GM21619 (cell line): ENCODE measurements around the gene RFTN1.

ENCODE experiments used
- ATAC-seq: cut with Tn5 transposase; IDR thresholded peaks from one replicate; pipeline ENCODE4 v1.9.1; 2021; ENCODE audit not compliant: unreplicated experiment

The RFTN1 gene

GRCh38 chr3:16468336-16469098 is 45.0 kb downstream of the RFTN1 start:
- ATAC-seq: no peak

- no peak for ATAC-seq
These were observed 45.5 kb downstream of the RFTN1 start for GRCh38 chr3:16468002-16468335.

- peak; percentile 76 for ATAC-seq
These were observed 46.1 kb downstream of the RFTN1 start for GRCh38 chr3:16467393-16467792.

GRCh38 chr3:16466822-16467221 is 46.7 kb downstream of the RFTN1 start:
- ATAC-seq: no peak

GRCh38 chr3:16464511-16465148 is 48.9 kb downstream of the RFTN1 start:
- no peak for ATAC-seq

- ATAC-seq: no peak
These were observed 49.6 kb downstream of the RFTN1 start for GRCh38 chr3:16463914-16464313.

- ATAC-seq: no peak
These were observed 50.4 kb downstream of the RFTN1 start for GRCh38 chr3:16463119-16463518.

GRCh38 chr3:16462679-16463078 is 50.8 kb downstream of the RFTN1 start:
- ATAC-seq: no peak

GRCh38 chr3:16461463-16462245 is 51.8 kb downstream of the RFTN1 start:
- ATAC-seq: no peak

GRCh38 chr3:16460886-16461285 is 52.6 kb downstream of the RFTN1 start:
- no peak for ATAC-seq

GRCh38 chr3:16460273-16460672 is 53.2 kb downstream of the RFTN1 start:
- no peak for ATAC-seq

- ATAC-seq: no peak
These were observed 56.6 kb downstream of the RFTN1 start for GRCh38 chr3:16456784-16457415.

GRCh38 chr3:16455966-16456365 is 57.5 kb downstream of the RFTN1 start:
- no peak for ATAC-seq

GRCh38 chr3:16455001-16455400 is 58.5 kb downstream of the RFTN1 start:
- no peak for ATAC-seq

GRCh38 chr3:16452261-16452660 is 61.2 kb downstream of the RFTN1 start:
- ATAC-seq: no peak

- no peak for ATAC-seq
These were observed 64.1 kb downstream of the RFTN1 start for GRCh38 chr3:16449369-16449768.

GRCh38 chr3:16448639-16449070 is 64.8 kb downstream of the RFTN1 start:
- no peak for ATAC-seq

- no peak for ATAC-seq
These were observed 66.4 kb downstream of the RFTN1 start for GRCh38 chr3:16447135-16447534.

GRCh38 chr3:16444344-16444743 is 69.2 kb downstream of the RFTN1 start:
- no peak for ATAC-seq

- no peak for ATAC-seq
These were observed 70.8 kb downstream of the RFTN1 start for GRCh38 chr3:16442730-16443129.

GRCh38 chr3:16441371-16441875 is 72.1 kb downstream of the RFTN1 start:
- no peak for ATAC-seq
